Fibroblast of skin of left biceps (primary cell): ENCODE results near the gene HMCN1.

Source experiments
- DNase-seq, 2 experiments: peaks; one replicate each; pipeline ENCODE4 v3.0.0-alpha.2; 2013; ENCODE audit warnings: low read depth in 2 of 2

The HMCN1 gene

DNA sequence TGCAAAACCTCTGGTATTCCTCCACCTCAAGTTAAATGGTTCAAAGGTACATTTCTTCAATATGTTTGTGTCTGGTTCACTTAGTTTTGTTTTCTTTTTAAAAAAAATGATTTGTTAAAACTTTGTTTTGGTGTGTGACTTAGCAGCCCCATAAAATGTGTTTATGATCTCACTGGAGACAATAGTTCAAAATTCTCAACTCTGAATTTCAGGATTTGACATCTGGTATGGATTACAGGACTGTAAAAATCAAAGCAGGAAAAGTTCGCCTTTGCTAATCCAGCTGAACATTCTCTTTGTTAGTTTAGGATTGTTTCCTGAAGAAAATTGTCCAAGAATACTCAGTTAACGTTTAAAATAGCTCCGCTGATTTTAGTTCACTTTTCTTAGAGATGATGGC is 231.7 kb downstream of the HMCN1 start:
- DNase-seq, result no peak

DNA sequence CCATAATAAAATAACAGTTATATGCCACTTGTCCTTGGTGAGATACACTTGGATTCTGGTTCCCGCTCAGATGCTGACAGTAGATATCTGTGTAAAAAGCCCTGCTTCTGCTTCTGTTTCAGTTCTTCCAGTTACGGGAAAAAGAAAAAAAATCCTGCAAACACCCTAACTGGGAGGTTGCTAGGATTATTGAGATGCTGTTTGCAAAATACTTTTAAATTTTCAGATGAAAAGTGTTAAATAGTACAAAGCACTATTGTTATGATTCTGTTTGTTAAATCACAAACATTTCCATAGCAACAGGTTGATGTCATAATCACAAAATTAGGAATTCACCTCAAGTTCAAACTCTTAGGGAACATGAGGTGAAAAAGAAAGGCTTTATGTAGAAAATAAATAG is 232.3 kb downstream of the HMCN1 start:
- no peak for DNase-seq

DNA sequence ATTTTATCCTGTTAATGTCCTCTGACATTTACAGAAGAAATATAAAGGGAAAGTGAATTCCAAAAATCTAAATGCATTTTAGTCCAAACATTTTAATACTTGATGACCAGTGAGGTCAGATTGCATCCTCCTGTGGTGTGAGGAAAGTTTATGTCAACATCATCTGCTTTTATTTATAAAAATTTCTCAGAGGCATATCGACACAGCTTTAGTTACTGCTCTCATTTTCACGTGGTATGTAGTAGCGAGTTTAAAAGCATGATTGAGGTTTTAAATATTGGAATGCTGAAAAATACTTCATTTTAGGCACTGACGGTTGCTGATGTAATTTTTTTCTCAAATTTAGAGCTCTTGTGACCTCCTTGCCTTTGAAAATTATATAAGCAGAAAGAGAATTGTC is 234.8 kb downstream of the HMCN1 start:
- no peak for DNase-seq

DNA sequence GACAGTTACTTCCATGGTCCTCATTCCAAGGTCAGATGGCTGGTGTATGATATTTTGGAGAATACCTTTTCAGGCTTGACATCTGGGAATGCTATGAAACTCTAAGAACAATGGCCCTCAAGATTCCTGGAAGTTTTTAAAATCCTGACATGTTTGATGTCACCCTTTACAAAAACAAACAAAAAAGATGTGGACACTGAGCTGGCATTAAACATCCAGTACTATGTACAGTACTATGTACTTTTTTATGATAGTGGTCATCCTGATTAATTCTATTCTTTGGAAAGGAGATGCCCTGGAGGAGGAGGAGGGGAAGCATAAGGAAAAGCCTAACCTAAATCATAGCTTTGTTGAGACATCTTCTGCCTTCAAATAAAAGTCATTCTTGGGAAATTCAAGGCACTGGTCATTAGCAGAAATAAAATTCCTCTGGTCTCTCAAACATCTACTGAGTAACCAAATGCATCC is 235.4 kb downstream of the HMCN1 start:
- DNase-seq, result no peak

DNA sequence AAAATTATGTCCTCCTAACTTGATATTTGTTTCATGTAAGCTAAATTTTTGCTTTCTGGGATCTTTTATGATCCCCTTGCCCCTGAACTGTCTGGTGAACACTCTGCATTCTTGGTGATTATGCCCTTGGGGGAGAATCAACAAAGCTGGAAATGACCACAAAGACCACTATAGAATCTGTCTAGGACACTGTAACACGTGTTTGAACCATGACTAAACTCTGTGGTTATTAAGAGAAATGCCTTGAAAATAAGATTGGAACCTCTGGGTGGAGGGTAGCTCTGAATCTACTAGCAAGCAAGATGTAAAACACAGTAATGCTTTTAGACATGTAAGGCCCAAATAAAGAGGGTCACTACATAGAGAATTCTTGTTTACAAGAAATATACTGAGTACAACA is 237.5 kb downstream of the HMCN1 start:
- DNase-seq, result peak; percentile 86 to 87

DNA sequence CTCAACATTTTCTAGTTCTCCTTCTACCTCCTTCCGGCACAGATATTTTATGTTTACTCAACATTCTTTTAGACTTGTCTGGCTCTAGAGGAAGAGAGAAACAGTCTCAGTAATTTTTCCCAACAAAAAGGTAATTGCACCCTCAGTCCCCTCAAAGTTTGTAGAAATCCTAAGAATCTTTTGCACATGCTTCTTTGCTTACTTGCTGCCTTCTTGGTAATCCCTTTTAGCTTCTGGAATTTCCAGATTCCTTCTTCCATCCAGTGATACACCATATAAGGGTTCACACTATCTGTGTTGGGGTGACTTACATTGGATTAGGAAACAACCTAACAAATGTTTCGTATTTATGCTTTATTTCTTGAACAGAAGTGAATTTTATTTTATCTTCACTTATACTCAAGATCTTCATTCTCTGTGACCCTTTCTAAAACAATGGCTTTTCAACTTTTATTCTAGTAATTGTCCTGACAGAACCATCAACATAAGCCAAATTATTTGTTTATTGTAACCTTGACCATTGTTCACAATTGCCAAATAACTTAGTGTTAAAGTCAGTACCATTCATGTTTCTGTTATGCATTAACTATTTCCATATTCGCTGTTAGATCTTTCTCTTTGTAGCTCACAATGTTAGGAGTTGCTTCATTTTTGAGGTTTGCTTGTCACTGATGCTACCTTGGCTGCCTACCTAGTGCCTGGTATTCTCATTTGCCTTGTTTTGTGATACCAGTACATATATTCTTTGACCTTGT is 238.1 kb downstream of the HMCN1 start:
- peak in 1 of 2 experiments; percentile 61 for DNase-seq

DNA sequence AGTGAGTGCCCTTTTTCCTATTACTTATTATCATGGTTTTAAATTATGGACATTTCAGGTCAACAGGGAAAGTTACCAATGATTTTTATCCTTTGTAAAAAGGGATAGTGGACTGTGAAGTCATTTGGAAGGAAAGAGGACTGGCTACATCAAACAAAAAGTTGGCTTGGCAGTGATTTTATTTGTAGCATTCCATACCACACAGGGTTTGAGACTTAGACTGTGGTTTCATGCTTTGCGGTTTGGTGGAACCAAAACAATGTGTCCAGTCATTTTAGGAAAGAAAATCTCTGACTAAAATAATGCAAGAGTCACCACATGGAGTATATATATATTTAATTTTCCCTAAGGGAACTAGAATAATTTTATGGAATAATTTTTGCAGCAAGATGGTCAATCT is 239.5 kb downstream of the HMCN1 start:
- DNase-seq, result peak; percentile 93 to 94

DNA sequence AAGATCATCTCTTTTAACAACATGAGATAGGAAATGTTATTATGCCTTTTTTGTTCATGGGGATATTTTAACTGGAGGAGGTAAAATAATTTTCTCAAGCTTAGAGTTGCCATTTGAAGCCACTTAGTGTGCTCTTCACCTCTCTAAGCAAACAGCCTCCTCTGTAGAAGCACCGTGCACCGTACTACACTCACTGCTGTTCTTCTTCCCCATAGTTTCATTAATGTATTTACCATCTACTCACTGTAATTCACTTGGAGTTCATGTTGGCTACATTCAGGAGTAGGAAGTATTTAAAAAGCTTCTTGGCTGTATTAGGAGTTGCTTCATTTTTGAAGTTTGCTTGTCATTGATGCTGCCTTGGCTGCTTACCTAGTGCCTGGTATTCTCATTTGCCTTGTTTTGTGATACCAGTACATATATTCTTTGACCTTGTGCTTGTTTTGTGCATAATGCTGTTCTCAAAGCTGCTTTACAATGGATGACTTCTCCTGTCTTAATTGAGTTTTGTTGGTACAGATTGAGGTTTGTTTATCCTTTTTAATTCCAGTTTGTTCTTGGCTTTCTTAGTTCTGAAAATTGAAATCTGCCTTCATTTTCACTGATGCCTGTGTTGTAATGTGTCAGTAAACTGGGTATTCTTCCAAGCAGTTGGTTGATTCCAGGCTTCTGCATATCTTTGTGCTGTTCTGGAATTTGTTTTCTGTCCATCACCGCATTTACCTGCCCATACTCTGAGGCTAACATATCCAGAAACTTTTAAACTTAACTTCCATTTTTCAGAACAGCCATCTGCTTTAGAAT is 240.4 kb downstream of the HMCN1 start:
- DNase-seq, result no peak

DNA sequence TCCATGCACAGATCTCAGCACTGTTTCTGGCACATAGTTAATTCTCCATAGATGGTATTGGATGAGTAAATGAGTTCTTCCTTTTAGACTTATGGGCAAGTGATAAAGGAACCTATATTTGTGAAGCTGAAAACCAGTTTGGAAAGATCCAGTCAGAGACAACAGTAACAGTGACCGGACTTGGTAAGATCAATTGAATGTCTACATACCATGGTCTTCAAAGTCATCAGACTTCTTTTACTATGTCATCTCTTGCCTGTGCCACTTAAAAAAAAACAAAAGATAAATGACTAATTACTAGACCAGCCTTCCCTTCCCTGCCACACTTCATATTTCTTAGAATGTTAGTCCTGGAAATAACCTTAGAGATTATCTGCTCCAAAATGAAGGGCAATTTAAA is 246.7 kb downstream of the HMCN1 start:
- no peak for DNase-seq

DNA sequence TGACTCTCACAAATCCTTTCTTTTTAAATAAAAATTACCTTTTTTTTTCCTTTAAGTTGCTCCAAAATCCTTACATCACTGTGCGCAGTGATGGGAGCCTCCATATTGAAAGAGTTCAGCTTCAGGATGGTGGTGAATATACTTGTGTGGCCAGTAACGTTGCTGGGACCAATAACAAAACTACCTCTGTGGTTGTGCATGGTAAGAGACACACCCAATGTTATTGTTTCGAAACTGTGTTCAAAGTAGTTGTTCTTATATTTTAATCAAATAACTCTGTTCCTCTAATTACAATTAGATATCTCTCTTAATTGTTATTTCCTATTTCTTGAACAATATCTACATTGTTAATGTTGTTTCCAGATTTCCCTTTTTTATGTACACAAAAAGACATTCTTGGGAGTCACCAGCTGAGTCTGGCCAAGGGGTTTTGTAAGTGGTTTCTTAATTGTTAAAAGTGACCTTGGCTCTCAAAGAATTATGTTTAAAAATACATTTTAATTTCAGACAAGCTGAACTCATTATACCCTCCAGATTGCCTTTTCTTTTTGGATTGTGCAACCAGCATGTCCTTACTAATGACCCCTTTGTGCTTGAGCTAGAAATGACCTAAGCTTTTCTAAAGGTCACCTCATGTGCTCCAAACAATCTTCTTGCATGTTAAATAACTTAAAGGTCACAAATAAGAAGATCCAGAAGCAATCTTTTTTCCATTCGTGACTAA is 250.1 kb downstream of the HMCN1 start:
- no peak for DNase-seq

DNA sequence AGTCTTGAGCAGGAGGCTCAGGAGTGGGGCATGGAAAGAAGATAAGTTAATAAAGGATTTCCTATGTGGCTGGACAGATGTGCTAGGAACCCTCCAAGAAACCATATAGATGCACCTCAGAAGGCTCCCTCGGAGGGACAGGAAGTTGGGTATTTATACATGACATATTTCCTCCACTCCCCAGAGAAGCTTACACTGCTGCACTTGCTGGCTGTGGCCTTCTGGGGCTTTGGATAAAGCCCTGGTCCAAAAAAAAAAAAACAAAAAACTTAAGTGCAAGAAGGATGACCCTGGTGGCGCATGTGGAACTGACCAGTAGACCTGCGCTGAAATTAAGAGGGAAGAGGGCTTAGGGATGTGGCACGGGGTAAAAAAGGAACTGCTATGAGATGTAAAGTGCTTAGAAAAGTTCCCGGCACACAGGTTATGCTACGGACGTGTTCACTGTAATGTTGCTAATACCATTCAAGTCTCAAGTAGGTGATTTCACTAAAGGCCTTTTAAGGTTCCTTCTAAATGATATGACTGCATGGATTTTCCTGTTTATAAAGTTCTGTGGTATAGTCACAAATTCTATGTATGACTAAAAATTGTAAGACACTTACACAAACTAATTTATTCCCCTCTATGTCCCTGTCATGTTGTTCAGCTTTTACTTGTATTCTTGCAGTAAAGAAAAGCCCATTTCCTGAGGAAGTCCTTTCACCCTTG is 253.6 kb downstream of the HMCN1 start:
- DNase-seq, result no peak

DNA sequence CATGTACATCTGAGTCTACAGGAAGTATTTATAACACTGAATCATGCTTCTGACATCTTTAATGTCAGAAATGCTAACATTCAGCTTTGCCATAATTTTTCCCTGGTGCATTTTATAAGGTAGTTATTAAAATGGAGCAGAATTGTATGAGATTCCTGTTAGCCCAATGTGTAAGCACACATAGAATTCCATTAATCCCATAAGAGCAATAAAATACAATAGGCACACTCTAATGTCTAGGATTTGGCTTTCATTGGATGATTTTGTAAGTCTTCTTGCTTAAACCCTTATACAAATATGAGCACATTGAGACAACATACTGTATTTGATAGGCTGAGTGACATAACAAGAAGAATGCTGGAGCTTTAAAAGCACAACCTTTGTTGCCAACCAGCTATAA is 256.4 kb downstream of the HMCN1 start:
- no peak for DNase-seq

DNA sequence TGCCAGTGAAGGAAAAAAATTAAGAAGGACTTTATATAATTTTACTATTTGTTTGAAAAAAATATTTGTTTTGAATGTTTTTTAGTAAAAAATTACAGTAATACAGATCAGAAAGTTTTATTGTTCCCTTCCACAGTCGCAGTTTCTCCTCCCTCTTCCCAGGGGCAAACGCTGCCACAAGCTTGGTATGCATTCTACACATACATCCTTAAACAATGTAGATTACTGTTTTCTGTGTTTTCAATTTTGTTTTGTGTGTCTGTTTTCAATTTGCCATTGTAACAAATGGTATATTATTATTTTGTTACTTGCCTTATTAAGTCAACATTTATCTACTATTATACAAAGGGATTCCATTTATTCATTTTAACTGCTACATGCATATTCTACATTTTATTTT is 257.1 kb downstream of the HMCN1 start:
- no peak for DNase-seq

DNA sequence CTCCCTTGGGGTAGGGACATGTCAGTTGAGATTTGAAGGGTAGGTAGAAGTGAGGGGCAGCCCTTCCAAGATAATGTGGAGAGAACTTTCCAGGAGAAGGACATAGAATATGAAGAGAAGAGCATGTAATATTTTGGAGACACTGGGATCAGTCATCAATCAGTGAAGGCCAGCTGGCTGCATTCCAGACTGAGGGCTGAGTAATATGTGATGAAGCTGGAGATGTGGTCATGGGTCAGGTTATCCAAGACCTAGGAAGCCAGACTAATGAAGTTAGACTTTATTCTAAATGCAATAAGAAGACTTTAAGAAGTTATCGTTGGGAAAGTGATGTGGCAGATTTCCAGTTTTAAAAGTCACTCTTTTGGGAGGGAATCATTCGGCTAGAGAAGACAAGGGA is 262.0 kb downstream of the HMCN1 start:
- DNase-seq, result no peak

DNA sequence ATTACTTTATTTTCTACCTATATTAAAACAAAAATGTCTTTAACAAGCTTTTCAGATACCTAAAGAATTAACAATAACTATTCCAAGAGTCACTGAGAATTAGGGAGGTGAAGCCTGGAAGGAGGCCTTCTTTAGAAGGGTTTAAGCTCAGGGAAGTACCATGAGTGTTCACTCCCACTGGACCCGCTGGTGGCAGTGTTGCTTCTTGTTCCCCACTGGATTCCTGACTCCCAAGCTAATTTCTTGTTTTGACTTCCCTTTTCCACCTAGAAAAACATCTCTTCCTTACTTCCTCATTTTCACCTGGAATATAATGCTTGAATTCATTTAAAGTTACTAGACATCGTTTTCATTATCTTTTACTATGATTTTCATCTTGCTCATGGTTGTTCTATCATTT is 264.2 kb downstream of the HMCN1 start:
- no peak for DNase-seq

DNA sequence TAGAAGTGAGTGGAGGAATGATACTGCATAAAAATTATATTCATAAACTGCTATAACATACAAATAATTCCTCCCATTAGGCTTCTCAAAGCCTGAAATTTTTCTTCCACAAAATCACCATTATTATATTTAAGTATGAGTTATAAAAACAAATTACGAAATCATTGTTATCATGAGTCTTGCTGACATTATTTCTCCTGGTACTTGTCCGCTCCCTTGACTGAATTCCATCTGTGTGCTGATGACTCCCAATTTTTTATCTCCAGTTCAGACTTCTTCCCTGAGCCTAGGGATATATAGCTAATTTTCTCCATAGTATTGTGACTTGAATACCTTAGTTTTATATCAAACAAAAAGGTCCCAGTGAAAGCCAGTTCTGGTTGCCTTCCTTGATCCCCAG is 268.2 kb downstream of the HMCN1 start:
- DNase-seq, result no peak

DNA sequence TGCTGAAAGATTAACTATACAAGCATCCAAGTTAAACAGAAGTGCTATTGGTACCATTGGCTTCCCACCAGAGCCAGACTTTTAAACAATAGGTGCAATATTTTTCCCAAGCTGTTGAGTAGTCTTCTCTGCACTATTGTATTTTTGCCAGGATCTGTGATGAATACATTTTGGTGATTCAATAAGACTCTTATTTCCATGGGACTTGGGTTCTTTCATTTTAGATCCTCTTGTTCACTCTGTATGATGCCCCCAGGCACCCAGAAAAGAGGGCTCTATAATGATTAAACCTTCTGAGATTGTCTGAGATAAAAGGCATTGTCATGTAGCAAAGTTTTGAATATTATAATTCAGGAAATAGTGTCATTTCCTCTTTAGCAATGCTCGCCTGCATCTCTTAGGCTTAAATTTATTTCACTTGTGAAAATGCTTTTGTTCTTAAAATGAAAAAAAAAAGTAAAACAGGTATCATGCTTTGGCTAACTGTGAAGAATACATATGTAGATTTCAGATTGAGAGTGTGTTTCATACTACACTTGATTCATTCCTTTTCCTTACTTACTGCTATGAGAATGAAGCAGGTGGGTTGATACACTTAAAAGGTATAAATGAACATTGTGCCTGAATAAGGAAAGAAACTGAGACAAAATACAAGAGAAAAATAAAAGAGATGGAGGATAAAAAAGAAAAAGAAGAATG is 275.0 kb downstream of the HMCN1 start:
- DNase-seq, result peak; percentile 21 to 42

DNA sequence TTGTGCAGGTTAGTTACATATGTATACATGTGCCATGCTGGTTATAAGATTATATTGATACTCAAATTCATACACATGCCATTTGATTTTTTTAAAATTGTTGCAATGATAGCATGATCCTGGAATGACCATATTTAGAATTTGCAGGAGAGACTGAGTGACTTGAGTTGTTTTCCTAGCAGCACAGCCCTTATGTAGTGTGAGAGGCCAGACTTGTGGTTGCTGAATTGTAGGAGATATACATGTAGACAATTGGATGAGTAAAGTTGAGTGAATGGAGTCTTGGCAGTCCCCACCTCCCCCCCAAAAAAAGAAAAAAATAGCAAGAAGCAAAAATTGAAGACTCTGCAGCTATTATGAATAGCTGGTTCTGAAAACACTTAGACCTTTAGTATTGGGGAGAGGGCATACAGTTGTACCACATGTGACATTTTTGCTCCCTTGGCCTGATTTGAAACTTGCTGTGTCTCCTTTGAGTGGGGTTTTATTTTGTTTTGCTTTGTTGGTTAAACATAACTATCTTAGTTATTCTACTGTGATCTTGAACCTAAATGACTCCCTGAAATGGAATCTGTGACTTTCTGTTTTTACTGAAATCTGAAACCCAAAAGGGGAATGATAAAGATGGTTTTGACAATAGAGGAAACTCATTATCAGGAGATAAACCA is 280.3 kb downstream of the HMCN1 start:
- DNase-seq, result no peak

DNA sequence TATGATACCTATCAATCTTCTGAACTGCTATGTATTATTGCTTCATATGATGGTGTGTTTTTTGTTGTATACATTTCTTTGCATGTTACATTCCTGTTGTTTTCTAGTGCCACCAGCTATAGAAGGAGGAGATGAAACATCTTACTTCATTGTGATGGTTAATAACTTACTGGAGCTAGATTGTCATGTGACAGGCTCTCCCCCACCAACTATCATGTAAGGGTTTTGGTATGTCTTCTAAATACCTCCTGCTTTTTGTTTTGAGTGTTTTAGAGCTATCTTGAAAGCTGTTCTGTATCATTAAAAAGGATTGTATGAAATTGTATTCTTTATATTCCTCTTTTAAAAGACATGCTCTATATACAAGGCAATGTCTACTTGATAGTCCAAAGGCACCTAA is 282.7 kb downstream of the HMCN1 start:
- no peak for DNase-seq

DNA sequence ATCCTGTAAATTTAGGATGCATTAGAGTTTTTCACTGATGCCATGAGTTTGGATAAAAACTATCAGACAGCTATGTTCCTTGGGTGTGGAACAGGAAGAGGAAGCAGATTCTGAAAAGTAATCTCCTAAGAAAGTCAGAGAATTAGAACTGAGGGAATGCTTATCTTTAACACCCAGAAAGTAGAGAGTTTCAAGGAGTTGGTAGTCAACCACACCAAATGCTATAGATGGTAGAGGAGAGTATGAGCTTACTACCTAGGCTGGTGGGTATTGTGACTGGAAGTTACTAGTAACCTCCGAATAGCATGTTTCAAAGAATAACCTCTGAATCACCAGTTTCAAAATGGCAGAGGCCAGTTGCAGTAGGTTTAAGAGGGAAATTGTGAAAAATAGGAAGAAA is 288.0 kb downstream of the HMCN1 start:
- DNase-seq, result no peak

DNA sequence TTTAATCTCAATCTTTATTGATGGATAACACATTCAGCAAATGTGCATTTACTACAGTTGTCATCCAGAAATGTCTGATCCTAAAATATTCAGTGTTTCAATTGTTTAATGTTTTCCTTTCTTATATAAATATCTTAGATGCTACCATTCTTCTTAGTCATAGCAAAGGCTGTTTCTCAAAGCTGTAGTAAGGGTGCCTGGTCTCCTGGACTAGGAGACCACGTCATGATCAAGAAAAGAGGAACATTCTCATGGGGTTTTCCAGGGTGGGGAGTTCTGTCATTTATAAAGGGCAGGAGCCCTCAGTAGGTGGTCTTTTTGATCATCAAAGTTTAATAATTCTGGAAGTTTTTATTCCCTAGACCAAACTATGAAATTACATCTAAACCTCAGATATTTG is 292.8 kb downstream of the HMCN1 start:
- no peak for DNase-seq
